Liver (tissue), 9 donors: ENCODE measurements around the gene NCOA6. TPM values are rescaled to one million over a fixed set of nuclear protein-coding genes. Genes with fewer than 3 reads are reported as not detected.

Experiments
- DNase-seq: peaks from one replicate; pipeline ENCODE4 v3.0.0-alpha.2; 2017; ENCODE audit warnings: low spot score
- H3K27ac ChIP-seq, 2 donors: one replicate each; pipeline ENCODE4 v1.7.0; 2013; ENCODE audit warnings: inconsistent platforms in 2 of 2, low read length in 2 of 2, control low read depth in 1 of 2, low read depth in 1 of 2, mild to moderate bottlenecking in 1 of 2
- H3K27me3 ChIP-seq, 4 donors: one replicate each; pipeline versions ENCODE4 v1.6.1 to v1.7.0; 2013; ENCODE audit warnings: low read length in 3 of 4, inconsistent platforms in 1 of 4, mild to moderate bottlenecking in 1 of 4, moderate library complexity in 1 of 4; ENCODE audit not compliant: control insufficient read depth in 4 of 4, insufficient read depth in 4 of 4
- H3K36me3 ChIP-seq, 4 donors: one replicate each; pipeline versions ENCODE4 v1.6.1 to v1.7.0; 2013; ENCODE audit warnings: low read length in 3 of 4, mild to moderate bottlenecking in 3 of 4, low read depth in 1 of 4, moderate library complexity in 1 of 4; ENCODE audit not compliant: control insufficient read depth in 4 of 4, insufficient read depth in 3 of 4
- H3K4me1 ChIP-seq, 4 donors: one replicate each; pipeline versions ENCODE4 v1.6.1 to v1.7.0; 2013; ENCODE audit warnings: low read length in 3 of 4, mild to moderate bottlenecking in 3 of 4, moderate library complexity in 1 of 4; ENCODE audit not compliant: control insufficient read depth in 4 of 4, insufficient read depth in 4 of 4
- H3K4me3 ChIP-seq, 3 donors: one replicate each; pipeline versions ENCODE4 v1.6.1 to v1.7.0; 2013; ENCODE audit warnings: low read length in 3 of 3, control low read depth in 1 of 3, low read depth in 1 of 3, mild to moderate bottlenecking in 1 of 3
- H3K9ac ChIP-seq, 2 donors: one replicate each; pipeline ENCODE4 v1.7.0; 2013; ENCODE audit warnings: low read length in 2 of 2, mild to moderate bottlenecking in 2 of 2, moderate library complexity in 2 of 2, control low read depth in 1 of 2, low read depth in 1 of 2
- H3K9me3 ChIP-seq, 4 donors: one replicate each; pipeline versions ENCODE4 v1.6.1 to v1.7.0; 2013; ENCODE audit warnings: low read length in 3 of 4; ENCODE audit not compliant: control insufficient read depth in 4 of 4
- EGR1 ChIP-seq, 2 donors: IDR thresholded peaks; 2 replicates each; pipeline ENCODE4 v1.6.1; 2016 to 2018; ENCODE audit warnings: antibody characterized with exemption in 2 of 2, low read depth in 2 of 2
- FOXA1 ChIP-seq: IDR thresholded peaks from 2 replicates; pipeline ENCODE4 v1.6.1; 2016; ENCODE audit warnings: antibody characterized with exemption
- GABPA ChIP-seq, 2 donors: IDR thresholded peaks in 1 of 2; conservative IDR thresholded peaks in 1 of 2; 2 replicates each; pipeline ENCODE4 v1.6.1; 2016; ENCODE audit warnings: antibody characterized with exemption in 2 of 2, mild to moderate bottlenecking in 1 of 2, moderate library complexity in 1 of 2
- HNF4A ChIP-seq, 2 donors: conservative IDR thresholded peaks; 2 replicates each; pipeline ENCODE4 v1.6.1; 2016; ENCODE audit warnings: antibody characterized with exemption in 2 of 2, mild to moderate bottlenecking in 2 of 2
- JUND ChIP-seq, 2 donors: IDR thresholded peaks; 2 replicates each; pipeline ENCODE4 v1.6.1; 2016; ENCODE audit warnings: antibody characterized with exemption in 2 of 2
- NR2F2 ChIP-seq: IDR thresholded peaks from 2 replicates; pipeline ENCODE4 v1.6.1; 2016; ENCODE audit warnings: antibody characterized with exemption
- RAD21 ChIP-seq, 2 donors: IDR thresholded peaks; 2 replicates each; pipeline ENCODE4 v1.6.1; 2016; ENCODE audit warnings: antibody characterized with exemption in 2 of 2, mild to moderate bottlenecking in 2 of 2
- TAF1 ChIP-seq: conservative IDR thresholded peaks from 2 replicates; pipeline ENCODE4 v1.6.1; 2016; ENCODE audit warnings: antibody characterized with exemption, mild to moderate bottlenecking
- YY1 ChIP-seq: IDR thresholded peaks from 2 replicates; pipeline ENCODE4 v1.6.1; 2016; ENCODE audit warnings: antibody characterized with exemption, mild to moderate bottlenecking
- WGBS: extraction: QIAGEN DNeasy Blood & Tissue Kit; methylation state at CpG from one replicate; pipeline ENCODE4 v1.1.7; 2013; 5-methylcytosine and 5-hydroxymethylcytosine counted together
- polyA plus RNA-seq, 2 donors: library from polyadenylated mRNA; stranded (reverse) in 1 of 2; unstranded in 1 of 2; fragments of 200-250 nt in 1 of 2; fragments of >200 nt in 1 of 2; fragmentation: Nextera tagmentation in 1 of 2; extraction: Ambion mirVana in 1 of 2; gene quantifications; one replicate each; pipeline versions ENCODE4 v1.2.1 to v1.2.3, GENCODE V29; 2013 to 2015
- total RNA-seq, 2 donors: library from RNA; depleted of rRNA; stranded (reverse); fragments of >200 nt; gene quantifications; one replicate each; pipeline ENCODE4 v1.2.3, GENCODE V29; 2014
- TF ChIP-seq, protein P1 (sequence below): IDR thresholded peaks from 2 replicates; pipeline ENCODE4 v1.6.1; 2016; ENCODE audit warnings: antibody characterized with exemption
- TF ChIP-seq, protein P2 (sequence below): fragments of 150-350 bp; IDR thresholded peaks from 2 replicates; pipeline ENCODE4 v1.5.1; 2017; ENCODE audit warnings: improper control_type of control experiment, low read depth, low read length; ENCODE audit not compliant: missing input control
- TF ChIP-seq, protein P3 (sequence below): IDR thresholded peaks from 2 replicates; pipeline ENCODE4 v1.6.1; 2016; ENCODE audit warnings: antibody characterized with exemption
- TF ChIP-seq, protein P4 (sequence below): IDR thresholded peaks from 2 replicates; pipeline ENCODE4 v1.6.1; 2016; ENCODE audit warnings: antibody characterized with exemption, mild to moderate bottlenecking
- donor health status: healthy.
- donor health status: healthy.
- donor health status: healthy.
- donor health status: healthy.
- donor health status: healthy.

NCOA6 gene
- total and polyA plus RNA-seq, 4 donors, result 5.4 to 13.1 (median 6.2) TPM

DNA sequence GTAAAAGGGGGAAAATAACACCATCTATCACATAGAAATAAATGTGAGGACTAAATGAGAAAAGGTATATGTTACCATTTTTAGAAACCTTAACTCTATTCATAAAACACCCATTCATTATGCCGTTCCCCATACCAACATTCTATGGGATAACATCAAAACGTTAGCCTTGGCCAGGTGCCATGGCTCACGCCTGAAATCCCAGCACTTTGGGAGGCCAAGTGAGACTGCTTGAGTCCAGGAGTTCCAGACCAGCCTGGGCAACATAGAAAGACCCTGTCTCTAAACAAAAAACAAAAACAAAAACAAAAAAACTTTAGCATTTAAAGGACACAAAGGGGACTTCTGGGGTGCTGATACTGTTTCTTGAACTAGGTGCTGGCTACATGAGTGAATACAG is 149.9 kb downstream of the NCOA6 start:
- H3K27ac ChIP-seq, result no peak overlapping the region
- WGBS, result 43% methylated on average over 3 of the region's 3 CpGs
- H3K27me3 ChIP-seq, result no peaks in the 10 kb centered on the region
- TF ChIP-seq YY1, result no peak
- TF ChIP-seq, protein P1, sequence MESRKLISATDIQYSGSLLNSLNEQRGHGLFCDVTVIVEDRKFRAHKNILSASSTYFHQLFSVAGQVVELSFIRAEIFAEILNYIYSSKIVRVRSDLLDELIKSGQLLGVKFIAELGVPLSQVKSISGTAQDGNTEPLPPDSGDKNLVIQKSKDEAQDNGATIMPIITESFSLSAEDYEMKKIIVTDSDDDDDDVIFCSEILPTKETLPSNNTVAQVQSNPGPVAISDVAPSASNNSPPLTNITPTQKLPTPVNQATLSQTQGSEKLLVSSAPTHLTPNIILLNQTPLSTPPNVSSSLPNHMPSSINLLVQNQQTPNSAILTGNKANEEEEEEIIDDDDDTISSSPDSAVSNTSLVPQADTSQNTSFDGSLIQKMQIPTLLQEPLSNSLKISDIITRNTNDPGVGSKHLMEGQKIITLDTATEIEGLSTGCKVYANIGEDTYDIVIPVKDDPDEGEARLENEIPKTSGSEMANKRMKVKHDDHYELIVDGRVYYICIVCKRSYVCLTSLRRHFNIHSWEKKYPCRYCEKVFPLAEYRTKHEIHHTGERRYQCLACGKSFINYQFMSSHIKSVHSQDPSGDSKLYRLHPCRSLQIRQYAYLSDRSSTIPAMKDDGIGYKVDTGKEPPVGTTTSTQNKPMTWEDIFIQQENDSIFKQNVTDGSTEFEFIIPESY, result no peak
- no peak for TF ChIP-seq NR2F2
- no peak for TF ChIP-seq JUND (IDR thresholded peaks at IDR 0.05)
- no peak for TF ChIP-seq RAD21 (IDR thresholded peaks at IDR 0.05)
- TF ChIP-seq, protein P2, sequence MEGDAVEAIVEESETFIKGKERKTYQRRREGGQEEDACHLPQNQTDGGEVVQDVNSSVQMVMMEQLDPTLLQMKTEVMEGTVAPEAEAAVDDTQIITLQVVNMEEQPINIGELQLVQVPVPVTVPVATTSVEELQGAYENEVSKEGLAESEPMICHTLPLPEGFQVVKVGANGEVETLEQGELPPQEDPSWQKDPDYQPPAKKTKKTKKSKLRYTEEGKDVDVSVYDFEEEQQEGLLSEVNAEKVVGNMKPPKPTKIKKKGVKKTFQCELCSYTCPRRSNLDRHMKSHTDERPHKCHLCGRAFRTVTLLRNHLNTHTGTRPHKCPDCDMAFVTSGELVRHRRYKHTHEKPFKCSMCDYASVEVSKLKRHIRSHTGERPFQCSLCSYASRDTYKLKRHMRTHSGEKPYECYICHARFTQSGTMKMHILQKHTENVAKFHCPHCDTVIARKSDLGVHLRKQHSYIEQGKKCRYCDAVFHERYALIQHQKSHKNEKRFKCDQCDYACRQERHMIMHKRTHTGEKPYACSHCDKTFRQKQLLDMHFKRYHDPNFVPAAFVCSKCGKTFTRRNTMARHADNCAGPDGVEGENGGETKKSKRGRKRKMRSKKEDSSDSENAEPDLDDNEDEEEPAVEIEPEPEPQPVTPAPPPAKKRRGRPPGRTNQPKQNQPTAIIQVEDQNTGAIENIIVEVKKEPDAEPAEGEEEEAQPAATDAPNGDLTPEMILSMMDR, result no peak
- TF ChIP-seq, protein P3, sequence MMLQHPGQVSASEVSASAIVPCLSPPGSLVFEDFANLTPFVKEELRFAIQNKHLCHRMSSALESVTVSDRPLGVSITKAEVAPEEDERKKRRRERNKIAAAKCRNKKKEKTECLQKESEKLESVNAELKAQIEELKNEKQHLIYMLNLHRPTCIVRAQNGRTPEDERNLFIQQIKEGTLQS, result no peak
- no peak for DNase-seq
- no peak overlapping the region for H3K9ac ChIP-seq
- no peaks in the 10 kb centered on the region for H3K36me3 ChIP-seq
- no peak overlapping the region for H3K4me3 ChIP-seq
- H3K4me1 ChIP-seq, result peaks cover 3 to 11% (median 9%) of the 10 kb centered on the region in 4 donors
- H3K9me3 ChIP-seq, result no peaks in the 10 kb centered on the region

DNA sequence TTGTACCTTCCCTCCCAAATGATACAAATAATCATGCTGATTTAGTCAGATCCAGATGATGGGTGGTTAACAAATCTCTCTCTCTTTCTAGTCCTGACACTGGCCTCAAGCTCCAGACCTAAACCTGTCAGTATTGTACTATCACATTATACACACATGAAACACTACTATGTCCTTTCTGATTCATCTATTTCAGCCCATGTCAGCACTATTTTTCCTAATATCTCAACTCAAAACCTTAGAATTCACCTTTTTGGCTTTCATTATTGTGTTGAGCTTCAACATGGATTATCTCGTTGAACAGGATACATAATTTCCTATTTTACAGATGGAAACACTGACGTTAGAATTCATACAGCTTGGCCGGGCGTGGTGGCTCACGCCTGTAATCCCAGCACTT is 152.0 kb downstream of the NCOA6 start:
- no peak overlapping the region for H3K27ac ChIP-seq
- no peak for DNase-seq
- peaks cover 4 to 11% (median 9%) of the 10 kb centered on the region in 4 donors for H3K4me1 ChIP-seq
- H3K27me3 ChIP-seq, result no peaks in the 10 kb centered on the region
- no peak overlapping the region for H3K4me3 ChIP-seq
- no peaks in the 10 kb centered on the region for H3K36me3 ChIP-seq
- no peak overlapping the region for H3K9ac ChIP-seq
- WGBS, result 93% methylated on average over 5 of the region's 5 CpGs
- no peaks in the 10 kb centered on the region for H3K9me3 ChIP-seq
- TF ChIP-seq, protein P4, sequence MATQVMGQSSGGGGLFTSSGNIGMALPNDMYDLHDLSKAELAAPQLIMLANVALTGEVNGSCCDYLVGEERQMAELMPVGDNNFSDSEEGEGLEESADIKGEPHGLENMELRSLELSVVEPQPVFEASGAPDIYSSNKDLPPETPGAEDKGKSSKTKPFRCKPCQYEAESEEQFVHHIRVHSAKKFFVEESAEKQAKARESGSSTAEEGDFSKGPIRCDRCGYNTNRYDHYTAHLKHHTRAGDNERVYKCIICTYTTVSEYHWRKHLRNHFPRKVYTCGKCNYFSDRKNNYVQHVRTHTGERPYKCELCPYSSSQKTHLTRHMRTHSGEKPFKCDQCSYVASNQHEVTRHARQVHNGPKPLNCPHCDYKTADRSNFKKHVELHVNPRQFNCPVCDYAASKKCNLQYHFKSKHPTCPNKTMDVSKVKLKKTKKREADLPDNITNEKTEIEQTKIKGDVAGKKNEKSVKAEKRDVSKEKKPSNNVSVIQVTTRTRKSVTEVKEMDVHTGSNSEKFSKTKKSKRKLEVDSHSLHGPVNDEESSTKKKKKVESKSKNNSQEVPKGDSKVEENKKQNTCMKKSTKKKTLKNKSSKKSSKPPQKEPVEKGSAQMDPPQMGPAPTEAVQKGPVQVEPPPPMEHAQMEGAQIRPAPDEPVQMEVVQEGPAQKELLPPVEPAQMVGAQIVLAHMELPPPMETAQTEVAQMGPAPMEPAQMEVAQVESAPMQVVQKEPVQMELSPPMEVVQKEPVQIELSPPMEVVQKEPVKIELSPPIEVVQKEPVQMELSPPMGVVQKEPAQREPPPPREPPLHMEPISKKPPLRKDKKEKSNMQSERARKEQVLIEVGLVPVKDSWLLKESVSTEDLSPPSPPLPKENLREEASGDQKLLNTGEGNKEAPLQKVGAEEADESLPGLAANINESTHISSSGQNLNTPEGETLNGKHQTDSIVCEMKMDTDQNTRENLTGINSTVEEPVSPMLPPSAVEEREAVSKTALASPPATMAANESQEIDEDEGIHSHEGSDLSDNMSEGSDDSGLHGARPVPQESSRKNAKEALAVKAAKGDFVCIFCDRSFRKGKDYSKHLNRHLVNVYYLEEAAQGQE, result no peak
- no peak for TF ChIP-seq TAF1
- no peak for TF ChIP-seq FOXA1
- no peak for TF ChIP-seq GABPA (IDR thresholded peaks at IDR 0.05 in 1 of 2, conservative IDR thresholded peaks at IDR 0.05 in 1 of 2)
- TF ChIP-seq, protein P2, result no peak
- no peak for TF ChIP-seq EGR1 (IDR thresholded peaks at IDR 0.05; ENCODE audit: low read depth in 2 of 2)
- TF ChIP-seq, protein P3, result no peak
- TF ChIP-seq HNF4A (conservative IDR thresholded peaks at IDR 0.05), result no peak
- TF ChIP-seq RAD21 (IDR thresholded peaks at IDR 0.05), result no peak
